Gastroesophageal sphincter (tissue), 4 donors: ENCODE results near the gene KCTD1. TPM values are rescaled to one million over a fixed set of nuclear protein-coding genes. Genes with fewer than 3 reads are reported as not detected.
A peak's percentile ranks its signal among the peaks of the same experiment; 100 is the strongest.

Experiments
- ATAC-seq: fragments of 150-250 bp; one replicate; pipeline ENCODE4 v1.9.1; 2016; ENCODE audit warnings: mild to moderate bottlenecking, moderate library complexity
- H3K27ac ChIP-seq, 4 donors: fragments of 200-600 bp; sonication (generic) in 3 of 4; 1 replicate in 3 of 4; 2 replicates in 1 of 4; pipeline ENCODE4 v1.5.1; 2016 to 2019
- H3K27me3 ChIP-seq: fragments of 200-600 bp; sonication (generic); one replicate; pipeline ENCODE4 v1.5.1; 2019
- H3K36me3 ChIP-seq, 2 donors: fragments of 200-600 bp; sonication (generic); one replicate each; pipeline ENCODE4 v1.5.1; 2019; ENCODE audit warnings: control low read depth in 1 of 2
- H3K4me1 ChIP-seq, 3 donors: fragments of 200-600 bp; sonication (generic); 1 replicate in 2 of 3; 2 replicates in 1 of 3; pipeline ENCODE4 v1.5.1; 2016 to 2019; ENCODE audit warnings: control low read depth in 2 of 3
- H3K4me3 ChIP-seq, 2 donors: fragments of 200-600 bp; sonication (generic); one replicate each; pipeline ENCODE4 v1.5.1; 2019; ENCODE audit warnings: mild to moderate bottlenecking in 1 of 2, moderate library complexity in 1 of 2
- H3K9me3 ChIP-seq, 3 donors: fragments of 200-600 bp; sonication (generic); one replicate each; pipeline ENCODE4 v1.5.1; 2017 to 2019; ENCODE audit warnings: control low read depth in 2 of 3
- CTCF ChIP-seq, 4 experiments: fragments of 200-600 bp in 2 of 4; fragments of 450-650 bp in 2 of 4; sonication (generic) in 1 of 4; IDR thresholded peaks; one replicate each; pipeline ENCODE4 v1.5.1; 2017 to 2019; ENCODE audit warnings: antibody characterized with exemption in 4 of 4, mild to moderate bottlenecking in 2 of 4, moderate library complexity in 2 of 4
- EP300 ChIP-seq: sonication (generic); formaldehyde crosslinking; IDR thresholded peaks from one replicate; pipeline ENCODE4 v1.6.1; 2017; ENCODE audit warnings: antibody characterized with exemption, mild to moderate bottlenecking
- POLR2A ChIP-seq, 2 donors: fragments of 450-650 bp; IDR thresholded peaks; one replicate each; pipeline ENCODE4 v1.6.1; 2017; ENCODE audit warnings: antibody characterized with exemption in 2 of 2, mild to moderate bottlenecking in 2 of 2, moderate library complexity in 1 of 2
- POLR2AphosphoS5 ChIP-seq: sonication (generic); formaldehyde crosslinking; IDR thresholded peaks from one replicate; pipeline ENCODE4 v1.6.1; 2017; ENCODE audit warnings: antibody characterized with exemption
- WGBS, 2 donors: methylation state at CpG; one replicate each; pipeline ENCODE4 v1.1.5; 2018; ENCODE audit warnings: low coverage in 1 of 2; 5-methylcytosine and 5-hydroxymethylcytosine counted together
- total RNA-seq, 4 donors: library from RNA; depleted of rRNA; stranded (reverse); fragments of >200 nt; gene quantifications; one replicate each; pipeline ENCODE4 v1.1.0, GENCODE V29; 2016

KCTD1 gene
- total RNA-seq, 4 donors from 2014 or later, result 13.6 to 17.1 (median 16.6) TPM

DNA sequence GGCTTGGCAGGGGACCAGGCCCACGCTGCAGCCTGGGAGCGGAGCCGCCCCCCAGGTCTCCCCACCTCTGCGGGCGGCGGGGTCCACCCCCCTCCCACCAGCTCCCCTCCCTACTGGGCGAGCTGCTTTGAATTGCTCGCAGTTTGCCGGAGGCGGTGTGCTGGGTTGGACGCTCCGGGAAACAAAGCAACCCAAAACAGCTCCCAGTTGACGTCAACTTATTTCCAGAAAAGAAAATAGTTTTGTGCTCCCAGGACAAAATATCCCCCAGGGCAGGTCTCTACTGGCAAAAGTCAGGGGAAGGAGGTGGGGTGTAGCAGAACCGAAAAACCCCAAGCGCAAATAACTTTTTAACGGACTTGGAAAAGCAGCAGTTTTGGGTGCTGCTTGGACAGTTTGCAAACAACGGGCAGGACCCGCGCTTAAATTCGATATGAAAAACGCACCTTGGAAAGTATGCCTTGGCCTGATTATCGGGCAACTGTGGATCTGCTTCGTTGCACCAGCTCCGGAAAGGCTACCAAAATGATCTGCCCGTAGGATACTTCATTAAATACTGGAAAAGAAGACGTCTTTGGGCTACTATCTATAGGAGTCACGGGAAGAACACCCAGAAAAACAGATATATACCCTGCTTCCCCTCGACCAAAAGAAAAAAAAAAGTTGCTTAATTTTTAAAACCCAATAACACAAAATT lies 2.8 kb upstream of the KCTD1 start:
- TF ChIP-seq POLR2A (IDR thresholded peaks at IDR 0.05) (no peak), POLR2AphosphoS5 (peak; percentile 14)
- H3K27ac ChIP-seq, result peak overlapping the region in 3 of 4 donors; percentile 77 to 83 (median 78)
- 30 to 48% methylated on average over 16 to 18 of the region's 28 CpGs for WGBS, 2 donors
- peak; percentile 12 for ATAC-seq
- H3K9me3 ChIP-seq, result no peaks in the 10 kb centered on the region
- peak overlapping the region; percentile 11 to 84 for H3K4me3 ChIP-seq
- H3K27me3 ChIP-seq, result peaks cover 34% of the 10 kb centered on the region
- peaks cover 0 to 50% (median 17%) of the 10 kb centered on the region in 3 donors for H3K4me1 ChIP-seq
- H3K36me3 ChIP-seq, result no peaks in the 10 kb centered on the region

DNA sequence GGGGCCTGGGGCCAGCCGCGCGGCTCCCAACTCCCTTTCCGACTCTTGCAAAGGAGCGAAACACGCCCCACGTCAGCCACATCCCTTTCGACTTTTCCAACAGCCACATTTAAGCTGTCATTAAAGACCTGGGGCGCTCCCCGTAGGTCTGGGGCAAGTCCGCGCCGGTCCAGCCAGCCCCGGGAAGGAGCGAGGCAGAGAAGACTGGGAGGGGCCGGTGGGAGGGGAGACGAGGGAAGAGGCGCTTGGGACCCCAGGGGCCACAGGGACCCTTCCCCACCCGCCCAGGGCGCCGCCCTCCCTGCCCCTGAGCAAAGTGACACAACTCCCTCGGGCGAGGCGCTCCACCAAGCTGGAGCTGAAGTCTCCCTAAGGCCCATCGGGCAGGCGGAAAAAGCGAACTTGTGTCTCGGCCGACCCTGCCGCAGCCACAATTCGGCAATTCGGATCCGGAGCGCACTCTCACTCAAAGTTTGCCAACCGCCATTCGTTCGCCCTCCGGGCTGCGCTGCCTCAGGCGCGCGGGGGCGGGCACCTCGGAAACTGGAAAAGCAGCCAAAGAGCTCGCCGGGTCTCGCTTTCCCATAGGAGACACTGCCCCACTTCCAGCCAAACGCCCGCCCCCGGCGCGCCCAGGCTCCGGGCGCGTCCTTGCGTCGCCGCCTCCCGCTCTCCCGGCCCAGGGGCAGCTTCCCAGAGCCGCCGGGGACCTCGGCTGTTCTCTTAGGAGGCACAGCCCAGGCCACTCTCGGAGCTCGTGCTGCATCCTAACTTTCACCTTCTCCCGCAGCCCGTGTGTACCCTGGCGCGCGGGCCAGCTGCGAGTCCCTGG lies 1.1 kb upstream of the KCTD1 start:
- peak overlapping the region; percentile 43 to 84 for H3K4me3 ChIP-seq
- peak; percentile 34 for ATAC-seq
- H3K27ac ChIP-seq, result peak overlapping the region in 3 of 4 donors; percentile 77 to 83 (median 78)
- 0% methylated on average over 2 of the region's 71 CpGs; no CpG with 5 or more reads in 1 of the 2 donors for WGBS, 2 donors
- no peaks in the 10 kb centered on the region for H3K36me3 ChIP-seq
- peaks cover 0 to 66% (median 28%) of the 10 kb centered on the region in 3 donors for H3K4me1 ChIP-seq
- TF ChIP-seq POLR2A (IDR thresholded peaks at IDR 0.05), result peak in 1 of 2 donors; percentile 20
- no peak for TF ChIP-seq EP300
- no peak for TF ChIP-seq POLR2AphosphoS5
- no peaks in the 10 kb centered on the region for H3K9me3 ChIP-seq
- peaks cover 34% of the 10 kb centered on the region for H3K27me3 ChIP-seq

DNA sequence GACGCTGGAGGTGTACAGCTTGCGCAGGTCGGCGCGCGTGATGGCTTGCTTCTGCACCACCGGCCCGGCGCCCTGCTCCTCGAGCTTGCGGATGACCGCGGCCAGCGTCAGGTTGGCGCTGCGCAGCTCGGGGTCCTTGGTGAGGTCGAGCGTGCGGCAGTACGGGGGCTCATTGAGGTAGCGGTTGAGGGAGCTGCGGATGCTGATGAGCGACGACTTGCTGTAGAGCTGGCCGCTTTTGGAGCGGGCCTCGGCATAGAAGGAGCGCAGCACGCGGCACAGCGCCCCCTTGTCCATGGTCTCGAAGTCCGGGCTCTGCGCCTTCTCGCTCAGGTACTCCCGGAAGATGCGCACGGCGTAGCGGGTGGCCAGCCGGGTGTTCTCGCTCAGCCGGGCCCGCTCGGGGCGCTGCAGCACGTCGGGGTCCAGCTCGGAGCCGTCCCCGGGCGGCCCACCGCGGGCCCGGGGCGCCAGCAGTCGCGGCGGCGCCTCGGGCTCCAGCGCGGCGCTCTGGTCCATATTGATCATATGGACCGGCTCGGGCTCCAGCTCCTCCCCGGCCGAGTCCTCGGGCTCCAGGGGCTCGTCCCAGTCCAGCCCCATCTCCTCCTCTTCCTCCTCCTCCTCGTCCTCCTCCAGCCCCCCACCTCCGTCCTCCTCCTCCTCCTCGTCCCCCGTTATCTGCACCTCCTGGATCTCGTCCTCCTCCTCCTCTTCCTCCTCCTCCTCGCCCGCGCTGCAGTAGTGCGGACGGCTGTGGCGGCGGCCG lies 523 bp downstream of the KCTD1 start:
- H3K36me3 ChIP-seq, result no peaks in the 10 kb centered on the region
- peak overlapping the region; percentile 43 to 84 for H3K4me3 ChIP-seq
- 0% methylated on average over 4 to 12 of the region's 84 CpGs for WGBS, 2 donors
- H3K9me3 ChIP-seq, result no peaks in the 10 kb centered on the region
- peaks cover 31% of the 10 kb centered on the region for H3K27me3 ChIP-seq
- H3K4me1 ChIP-seq, result peaks cover 0 to 78% (median 28%) of the 10 kb centered on the region in 3 donors
- ATAC-seq, result peak; percentile 73
- TF ChIP-seq POLR2A (IDR thresholded peaks at IDR 0.05) (no peak), EP300 (no peak), POLR2AphosphoS5 (peak; percentile 45), CTCF (IDR thresholded peaks at IDR 0.05) (peak in 3 of 4 experiments; percentile 18 to 69 (median 38))
- H3K27ac ChIP-seq, result peak overlapping the region in 3 of 4 donors; percentile 77 to 83 (median 78)

- H3K4me1 ChIP-seq, result peaks cover 0 to 78% (median 28%) of the 10 kb centered on the region in 3 donors
- WGBS, 2 donors, result 35 to 80% methylated on average over 1 to 17 of the region's 69 CpGs
- TF ChIP-seq EP300 (no peak), POLR2AphosphoS5 (no peak), CTCF (IDR thresholded peaks at IDR 0.05) (no peak)
- no peaks in the 10 kb centered on the region for H3K9me3 ChIP-seq
- ATAC-seq, result no peak
- no peaks in the 10 kb centered on the region for H3K36me3 ChIP-seq
- H3K27ac ChIP-seq, result peak overlapping the region in 3 of 4 donors; percentile 77 to 83 (median 78)
- H3K27me3 ChIP-seq, result peaks cover 24% of the 10 kb centered on the region
- peak overlapping the region; percentile 43 to 84 for H3K4me3 ChIP-seq
These were observed 1.3 kb downstream of the KCTD1 start for GRCh38 chr18:26546875-26547645.

DNA sequence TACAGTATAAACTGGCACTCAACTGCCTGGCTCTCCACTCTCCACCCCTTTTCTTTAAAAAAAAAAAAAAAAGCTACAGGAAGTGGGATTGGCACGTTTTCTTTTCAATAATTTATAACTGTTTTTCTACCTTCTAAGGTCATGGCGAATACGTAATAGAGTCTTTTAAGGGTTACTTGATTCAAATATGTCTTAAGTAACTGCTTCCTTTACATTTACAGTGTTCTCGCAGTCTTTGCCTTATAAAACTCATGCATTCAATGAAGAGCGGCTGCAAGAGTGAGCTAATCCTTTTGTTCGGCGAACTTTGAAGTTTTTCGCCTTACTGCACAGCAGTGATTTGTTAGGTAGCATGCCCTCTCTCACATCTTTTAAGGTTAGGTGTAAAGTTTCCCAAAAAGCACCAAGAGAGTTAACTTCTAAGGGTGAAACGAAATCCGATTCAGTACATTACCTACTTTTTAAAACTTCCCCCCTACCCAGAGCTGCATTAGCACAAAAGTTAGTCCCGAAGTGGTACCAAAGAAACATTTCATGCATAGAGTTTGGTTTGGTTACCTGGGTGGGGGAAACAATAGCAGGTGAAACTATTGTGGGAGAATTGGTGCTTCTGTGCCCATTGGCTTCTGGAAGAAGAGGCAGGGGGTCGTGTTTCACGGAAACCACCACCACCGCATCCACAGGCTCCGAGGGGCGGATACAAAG lies 2.0 kb downstream of the KCTD1 start:
- WGBS, 2 donors, result 74 to 86% methylated on average over 13 to 15 of the region's 16 CpGs
- no peaks in the 10 kb centered on the region for H3K36me3 ChIP-seq
- no peak for ATAC-seq
- peak overlapping the region in 1 of 4 donors; percentile 83 for H3K27ac ChIP-seq
- no peaks in the 10 kb centered on the region for H3K9me3 ChIP-seq
- TF ChIP-seq CTCF (IDR thresholded peaks at IDR 0.05), result no peak
- no peak for TF ChIP-seq POLR2AphosphoS5
- TF ChIP-seq POLR2A (IDR thresholded peaks at IDR 0.05), result no peak
- no peak for TF ChIP-seq EP300
- H3K27me3 ChIP-seq, result peaks cover 17% of the 10 kb centered on the region
- peak overlapping the region in 1 of 2 donors; percentile 84 for H3K4me3 ChIP-seq
- peaks cover 0 to 77% (median 28%) of the 10 kb centered on the region in 3 donors for H3K4me1 ChIP-seq
